Femur (tissue), 1 donor: Measurements from ENCODE around the gene IPO4.
"Not testable (repeated sequence)": the region's sequence is repeated elsewhere in the genome, so short reads cannot be mapped to it uniquely, and the experiment has no call there.

ENCODE experiments used
- DNase-seq: peaks from one replicate; pipeline ENCODE4 v3.0.0-alpha.2; 2017

The IPO4 gene, protein sequence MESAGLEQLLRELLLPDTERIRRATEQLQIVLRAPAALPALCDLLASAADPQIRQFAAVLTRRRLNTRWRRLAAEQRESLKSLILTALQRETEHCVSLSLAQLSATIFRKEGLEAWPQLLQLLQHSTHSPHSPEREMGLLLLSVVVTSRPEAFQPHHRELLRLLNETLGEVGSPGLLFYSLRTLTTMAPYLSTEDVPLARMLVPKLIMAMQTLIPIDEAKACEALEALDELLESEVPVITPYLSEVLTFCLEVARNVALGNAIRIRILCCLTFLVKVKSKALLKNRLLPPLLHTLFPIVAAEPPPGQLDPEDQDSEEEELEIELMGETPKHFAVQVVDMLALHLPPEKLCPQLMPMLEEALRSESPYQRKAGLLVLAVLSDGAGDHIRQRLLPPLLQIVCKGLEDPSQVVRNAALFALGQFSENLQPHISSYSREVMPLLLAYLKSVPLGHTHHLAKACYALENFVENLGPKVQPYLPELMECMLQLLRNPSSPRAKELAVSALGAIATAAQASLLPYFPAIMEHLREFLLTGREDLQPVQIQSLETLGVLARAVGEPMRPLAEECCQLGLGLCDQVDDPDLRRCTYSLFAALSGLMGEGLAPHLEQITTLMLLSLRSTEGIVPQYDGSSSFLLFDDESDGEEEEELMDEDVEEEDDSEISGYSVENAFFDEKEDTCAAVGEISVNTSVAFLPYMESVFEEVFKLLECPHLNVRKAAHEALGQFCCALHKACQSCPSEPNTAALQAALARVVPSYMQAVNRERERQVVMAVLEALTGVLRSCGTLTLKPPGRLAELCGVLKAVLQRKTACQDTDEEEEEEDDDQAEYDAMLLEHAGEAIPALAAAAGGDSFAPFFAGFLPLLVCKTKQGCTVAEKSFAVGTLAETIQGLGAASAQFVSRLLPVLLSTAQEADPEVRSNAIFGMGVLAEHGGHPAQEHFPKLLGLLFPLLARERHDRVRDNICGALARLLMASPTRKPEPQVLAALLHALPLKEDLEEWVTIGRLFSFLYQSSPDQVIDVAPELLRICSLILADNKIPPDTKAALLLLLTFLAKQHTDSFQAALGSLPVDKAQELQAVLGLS

DNA sequence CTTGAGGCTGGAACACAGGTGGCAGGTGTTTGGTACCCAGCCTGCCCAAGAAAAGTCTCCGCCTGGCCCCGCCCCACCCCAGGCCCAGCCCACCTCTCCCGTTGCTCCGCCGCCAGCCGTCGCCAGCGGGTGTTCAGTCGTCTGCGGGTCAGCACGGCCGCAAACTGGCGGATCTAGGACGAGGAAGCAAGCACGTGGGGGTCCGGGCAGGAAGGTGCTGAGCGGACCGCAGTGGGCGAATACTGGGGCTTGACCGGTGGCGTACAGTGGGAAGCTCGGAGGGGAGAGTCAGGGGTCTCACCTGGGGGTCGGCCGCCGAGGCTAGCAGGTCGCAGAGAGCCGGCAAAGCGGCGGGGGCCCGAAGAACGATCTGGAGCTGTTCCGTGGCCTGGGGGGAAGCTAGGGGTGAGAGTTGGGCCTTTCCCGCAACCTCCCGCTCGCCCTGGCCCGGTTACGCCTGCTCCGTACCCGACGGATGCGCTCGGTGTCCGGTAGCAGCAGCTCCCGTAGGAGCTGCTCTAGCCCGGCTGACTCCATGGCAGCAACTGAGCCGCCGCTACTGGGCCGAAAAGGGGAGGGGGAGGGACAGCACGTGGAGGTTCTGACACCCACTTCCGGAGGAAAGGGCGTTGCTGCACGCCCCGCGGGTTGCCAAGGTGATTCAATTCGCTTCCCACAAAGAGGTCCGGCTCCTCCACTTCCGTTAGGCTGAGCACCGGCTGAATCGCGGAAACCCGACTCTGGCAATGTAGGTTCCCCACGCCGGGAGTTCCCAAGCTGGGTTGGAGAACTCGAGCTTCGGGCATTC is at the start of gene IPO4:
IPO4 (minus strand) TSS at position 566 of the 808 bp plus-strand sequence; CDS start at position 537, 29 bp downstream.
- DNase-seq = peak; percentile 97

DNA sequence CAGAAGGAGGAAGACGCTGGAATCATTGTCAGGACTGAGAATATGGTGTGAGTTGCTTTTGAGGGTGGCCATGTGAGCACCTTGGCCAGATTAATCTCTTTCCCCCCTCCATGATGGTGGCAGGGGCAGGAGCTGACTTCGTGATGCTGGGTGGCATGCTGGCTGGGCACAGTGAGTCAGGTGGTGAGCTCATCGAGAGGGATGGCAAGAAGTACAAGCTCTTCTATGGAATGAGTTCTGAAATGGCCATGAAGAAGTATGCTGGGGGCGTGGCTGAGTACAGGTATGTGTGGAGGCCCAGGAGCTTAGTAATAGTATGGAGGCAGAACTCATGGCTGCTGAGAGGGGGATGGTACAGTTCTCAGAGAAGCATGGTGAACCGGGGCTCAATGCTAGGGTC is 49.5 kb upstream of the IPO4 start:
- no peak for DNase-seq

DNA sequence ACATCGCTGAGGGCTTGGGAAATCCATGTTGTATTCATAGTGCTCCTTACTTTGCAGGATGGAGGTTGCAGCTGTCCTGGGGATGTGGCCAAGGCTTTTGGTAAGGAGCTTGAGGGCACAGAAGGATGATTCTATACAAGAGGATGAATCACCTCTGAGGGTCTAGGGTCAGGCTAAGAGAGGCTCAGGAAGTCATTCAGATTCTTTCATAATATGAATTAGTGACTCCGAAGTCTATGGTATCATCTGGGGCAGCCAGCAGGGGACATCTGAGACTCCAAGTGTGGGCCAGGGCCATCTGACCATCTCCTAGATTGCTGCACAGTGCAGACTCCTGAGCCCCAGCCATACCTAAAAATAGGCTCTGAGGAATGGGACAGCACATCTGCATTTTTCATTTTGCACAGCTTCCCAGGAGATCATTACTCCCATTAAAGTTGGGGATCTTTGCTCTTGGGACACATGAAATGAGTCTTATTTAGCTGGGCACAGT is 48.9 kb upstream of the IPO4 start:
- DNase-seq = no peak

DNA sequence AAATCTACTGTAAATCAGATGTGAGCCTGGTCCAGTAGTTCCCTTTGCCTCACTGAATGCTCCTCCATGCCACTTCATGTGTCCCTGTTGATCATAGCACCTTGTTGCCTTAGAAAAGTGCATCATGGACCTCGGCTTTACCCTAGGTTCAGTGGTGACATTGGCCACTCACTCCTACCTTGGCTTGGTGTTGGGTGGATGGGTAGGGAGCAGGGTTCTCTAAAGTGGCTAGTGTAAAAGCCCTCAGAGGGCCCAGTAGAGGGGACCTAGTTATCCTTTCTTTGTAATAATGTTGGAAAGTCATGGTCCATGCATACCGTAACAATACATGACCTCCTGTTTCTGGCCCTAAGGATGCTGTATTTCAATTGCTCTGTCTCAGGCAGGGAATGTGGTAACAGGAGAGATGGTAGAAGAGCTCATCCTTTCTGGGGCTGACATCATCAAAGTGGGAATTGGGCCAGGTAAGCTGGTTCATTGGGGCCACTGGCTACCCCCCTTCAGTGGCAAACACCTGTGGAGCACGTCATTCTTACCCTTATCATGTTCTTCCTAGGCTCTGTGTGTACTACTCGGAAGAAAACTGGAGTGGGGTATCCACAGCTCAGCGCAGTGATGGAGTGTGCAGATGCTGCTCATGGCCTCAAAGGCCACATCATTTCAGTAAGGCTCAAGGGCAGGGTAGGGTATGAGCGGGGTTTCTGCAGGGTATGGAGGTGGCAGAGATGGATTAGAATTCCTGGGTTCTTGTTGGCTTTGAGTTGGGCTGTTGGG is 48.3 kb upstream of the IPO4 start:
- DNase-seq = no peak

DNA sequence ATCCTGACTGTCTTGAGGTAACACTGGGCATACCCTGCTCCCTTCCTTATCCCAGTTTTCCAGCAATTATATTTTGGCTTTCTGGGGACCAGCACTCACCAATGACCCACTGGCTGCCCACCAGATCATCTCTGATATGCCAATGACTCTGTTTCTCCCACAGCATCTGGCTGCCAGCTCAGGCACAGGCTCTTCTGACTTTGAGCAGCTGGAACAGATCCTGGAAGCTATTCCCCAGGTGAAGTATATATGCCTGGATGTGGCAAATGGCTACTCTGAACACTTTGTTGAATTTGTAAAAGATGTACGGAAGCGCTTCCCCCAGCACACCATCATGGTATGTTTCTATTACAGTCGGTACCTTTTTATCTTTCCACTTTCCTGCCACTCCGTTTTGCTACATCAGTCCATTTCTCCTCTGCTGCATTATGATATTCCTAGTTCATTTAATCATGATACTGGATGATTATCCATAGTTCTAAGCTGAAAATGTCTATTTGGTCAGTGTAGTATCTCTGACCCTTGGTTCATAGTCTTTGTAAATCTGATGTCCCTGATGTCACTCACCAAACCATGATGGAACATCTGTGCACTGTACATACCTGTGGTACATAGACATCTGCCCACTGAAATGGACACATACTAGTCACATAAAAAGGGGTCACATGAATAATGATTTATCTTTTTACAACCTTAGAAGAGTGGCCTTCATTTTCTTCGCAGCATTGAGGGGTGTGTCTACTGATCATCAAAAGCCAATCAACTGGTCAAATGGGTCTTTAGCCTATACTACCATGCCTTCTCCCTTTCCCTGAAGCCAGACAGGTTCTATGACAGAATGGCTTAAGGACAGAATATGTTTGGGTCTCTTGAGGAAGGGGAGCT is 47.4 kb upstream of the IPO4 start:
- DNase-seq = no peak

DNA sequence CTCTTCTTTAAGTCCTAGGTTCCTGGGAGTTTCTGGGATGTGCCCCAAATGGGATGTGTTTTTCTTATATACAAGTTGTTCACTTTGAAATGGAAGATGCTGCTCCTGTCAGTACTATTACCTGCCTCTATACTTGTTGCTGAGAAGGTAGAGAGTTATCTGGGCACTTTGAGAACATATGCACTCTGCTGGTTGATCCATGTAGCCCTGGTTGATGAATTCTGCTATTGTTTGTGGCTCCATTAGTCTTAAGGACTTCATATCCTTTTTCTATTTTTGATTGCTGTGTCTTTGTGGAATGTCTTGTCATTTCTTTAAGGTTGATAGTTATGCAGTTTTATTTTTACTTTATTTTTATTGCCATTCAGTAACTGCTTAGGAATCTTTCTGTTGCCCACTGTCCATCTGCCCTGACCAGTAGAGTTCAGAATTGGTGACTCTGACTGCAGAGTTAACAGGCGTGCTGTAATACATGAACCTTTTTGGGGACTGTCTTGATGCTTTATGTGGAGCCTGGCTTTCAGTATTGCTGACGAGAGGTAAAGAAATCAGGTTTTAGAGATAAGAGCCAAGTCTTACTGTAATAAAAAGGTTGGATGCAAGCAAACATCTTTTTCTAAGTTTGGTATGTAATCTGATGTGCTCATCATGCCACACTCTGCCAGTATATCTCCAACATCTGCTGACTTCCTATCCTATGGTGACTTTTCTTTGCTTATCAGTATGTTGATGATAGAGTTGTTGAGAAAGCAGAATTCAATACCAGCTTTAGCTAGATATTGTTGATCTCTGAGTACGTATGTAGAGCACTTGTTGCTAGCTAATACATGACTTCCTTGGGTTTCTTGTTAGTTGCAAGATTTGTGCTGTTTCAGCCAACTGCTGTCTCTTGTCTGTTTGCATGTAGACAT is 45.7 kb upstream of the IPO4 start:
- no peak for DNase-seq

DNA sequence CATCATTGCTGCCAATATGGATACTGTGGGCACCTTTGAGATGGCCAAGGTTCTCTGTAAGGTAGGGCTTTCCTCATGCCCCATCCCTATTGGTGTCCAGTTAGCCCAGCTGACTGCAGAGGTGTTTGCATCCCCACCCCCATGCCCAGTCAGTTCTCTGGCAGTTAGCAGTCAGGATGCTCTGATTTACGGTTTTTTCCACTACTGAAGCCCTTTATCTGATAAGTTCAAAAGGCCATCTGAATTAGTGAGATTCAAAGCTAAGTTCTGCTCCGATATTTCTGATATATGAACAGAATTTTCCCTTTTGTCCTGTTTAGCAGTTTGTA is 44.9 kb upstream of the IPO4 start:
- DNase-seq = no peak

DNA sequence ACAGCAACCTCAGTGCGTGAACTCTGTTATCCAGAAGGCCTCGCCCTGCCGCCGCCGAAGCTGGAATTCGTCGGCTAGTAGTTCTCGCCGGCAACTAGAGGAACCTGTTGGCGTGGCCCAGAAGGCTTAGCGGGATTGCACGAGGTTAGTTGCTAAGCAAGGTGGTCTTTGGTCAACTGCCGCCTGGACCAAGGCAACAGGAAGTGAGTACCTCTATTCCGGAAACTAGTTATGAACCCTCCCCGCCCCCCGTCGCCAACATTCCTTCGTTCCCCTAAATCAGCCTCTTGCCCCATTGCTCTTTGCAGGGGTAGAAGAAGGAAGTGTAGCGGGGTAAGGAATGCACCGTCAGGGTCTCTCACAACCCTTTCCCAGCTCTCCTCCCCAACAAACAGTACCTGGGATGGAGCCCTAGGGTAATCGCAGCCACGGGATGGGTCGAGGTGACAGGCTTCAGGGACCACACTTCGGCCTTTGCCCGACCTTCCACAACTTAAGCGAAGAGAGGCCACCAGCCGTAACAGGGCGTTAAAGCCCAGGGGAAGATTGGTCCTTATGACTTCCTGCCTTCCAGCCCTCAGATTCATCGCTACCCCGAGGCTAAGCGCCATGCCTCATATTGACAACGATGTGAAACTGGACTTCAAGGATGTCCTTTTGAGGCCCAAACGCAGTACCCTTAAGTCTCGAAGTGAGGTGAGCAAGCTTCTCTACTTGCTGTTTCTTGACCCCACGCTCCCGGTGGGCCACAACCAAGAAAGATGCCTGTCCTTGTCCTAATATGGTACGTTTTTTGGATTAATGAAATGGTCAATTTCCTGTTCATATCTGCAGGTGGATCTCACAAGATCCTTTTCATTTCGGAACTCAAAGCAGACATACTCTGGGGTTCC is 44.3 kb upstream of the IPO4 start, which contains the start of gene GMPR2:
GMPR2 (plus strand) TSS at position 285 of the 893 bp plus-strand sequence; CDS start at position 610, 325 bp downstream.
- no peak for DNase-seq

DNA sequence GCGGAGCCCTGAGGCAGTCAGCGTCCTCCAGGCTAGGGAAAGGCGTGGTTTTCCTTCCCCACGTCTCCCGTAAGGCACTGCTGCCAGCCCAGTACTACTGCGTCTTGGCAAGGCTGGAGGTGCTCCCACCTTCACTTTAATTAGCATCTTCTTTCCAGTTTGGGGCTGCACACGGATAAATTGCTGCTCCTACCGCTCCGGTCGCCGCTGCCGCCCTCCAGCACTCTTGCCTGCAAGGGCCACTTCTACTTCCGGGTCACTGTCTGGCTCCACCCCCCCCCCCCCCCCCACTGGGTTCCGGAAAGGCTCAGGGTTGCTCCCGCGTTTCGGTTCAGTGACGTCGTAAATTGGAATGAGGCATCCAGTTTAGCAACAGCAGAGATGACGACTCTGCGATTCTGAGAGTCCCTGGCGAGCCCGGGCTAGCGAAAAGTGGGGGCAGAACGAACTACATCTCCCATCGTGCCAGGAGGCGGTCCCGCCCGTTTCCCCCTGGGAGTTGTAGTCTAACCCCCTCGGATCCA is 43.6 kb upstream of the IPO4 start, which contains the start of gene NEDD8:
NEDD8 (minus strand) TSS at position 247 of the 524 bp plus-strand sequence; CDS start at position 147, 100 bp downstream.
- peak; percentile 96 for DNase-seq

DNA sequence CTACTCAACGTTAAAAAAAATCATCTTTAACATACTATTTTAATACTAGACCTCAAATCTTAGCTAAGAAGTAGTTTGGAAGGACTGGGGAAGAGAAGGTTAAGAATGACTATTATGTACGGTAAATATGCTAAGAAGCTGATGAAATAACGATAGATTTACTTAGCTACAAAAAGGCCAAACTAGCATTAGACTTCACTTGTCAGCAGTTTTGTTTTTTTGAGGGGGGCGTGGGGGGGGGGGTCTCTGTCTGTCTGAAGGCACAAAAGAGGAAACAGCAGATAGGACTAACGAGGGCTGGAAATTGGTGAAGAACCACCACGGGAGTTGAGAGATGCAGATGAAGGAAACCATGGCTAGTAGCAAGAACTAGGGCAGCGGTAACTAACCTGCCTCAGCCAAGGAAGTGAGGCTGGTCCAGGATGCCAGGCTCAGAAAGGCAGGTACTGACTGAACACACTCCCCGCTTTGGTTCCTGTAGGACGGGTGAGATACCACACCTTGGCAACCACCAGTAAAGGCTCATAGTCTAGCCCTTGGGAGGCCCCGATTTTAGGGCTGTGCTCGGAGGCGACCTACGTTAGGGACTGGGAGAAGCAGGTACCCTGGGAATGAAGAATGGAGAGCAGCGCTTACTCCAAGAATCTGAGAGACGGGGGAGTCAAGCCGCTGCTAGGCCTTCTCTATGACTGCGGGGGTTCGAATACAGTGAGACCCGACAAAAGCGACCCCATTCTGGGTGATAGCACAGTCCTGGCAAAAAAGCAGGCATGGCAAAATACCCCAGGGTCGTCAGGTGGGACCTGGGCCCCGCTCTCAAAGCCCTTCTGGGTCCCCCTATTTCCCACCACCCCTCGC is 42.9 kb upstream of the IPO4 start:
- no peak for DNase-seq

DNA sequence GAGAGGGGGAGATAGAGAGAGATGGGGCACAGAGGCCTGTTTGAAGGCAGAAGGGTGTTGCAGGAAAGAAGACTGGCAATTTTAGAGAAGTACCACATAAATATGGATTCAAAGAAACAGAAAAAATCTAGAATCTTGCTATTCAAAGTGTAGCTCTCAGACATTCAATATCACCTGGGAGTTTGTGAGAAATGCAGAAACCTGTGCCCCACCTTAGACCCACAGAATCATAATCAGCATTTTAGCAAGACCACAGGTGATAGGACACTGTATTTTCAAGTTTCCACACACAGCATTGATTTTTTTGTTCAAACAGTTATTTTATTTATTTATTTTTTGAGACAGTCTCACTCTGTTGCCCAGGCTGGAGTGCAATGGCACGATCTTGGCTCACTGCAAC is 40.3 kb upstream of the IPO4 start:
- no peak for DNase-seq

DNA sequence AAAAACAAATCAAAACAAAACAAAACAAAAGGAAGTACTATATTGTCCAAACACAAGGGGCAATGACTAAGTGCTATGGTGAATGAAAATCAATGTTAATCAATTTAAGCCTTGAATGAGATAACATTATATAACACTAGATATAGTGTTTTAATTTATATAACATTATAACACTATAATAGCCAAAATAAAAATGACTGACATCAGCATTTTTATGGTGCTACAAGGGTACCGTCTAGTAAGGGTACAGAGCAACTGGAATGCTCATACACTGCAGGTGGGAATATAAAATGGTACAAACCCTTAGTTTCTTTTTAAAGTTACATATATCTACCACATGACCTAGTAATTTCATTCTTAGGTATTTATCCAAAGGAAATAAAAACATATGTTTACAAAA is 37.9 kb upstream of the IPO4 start:
- no peak for DNase-seq

DNA sequence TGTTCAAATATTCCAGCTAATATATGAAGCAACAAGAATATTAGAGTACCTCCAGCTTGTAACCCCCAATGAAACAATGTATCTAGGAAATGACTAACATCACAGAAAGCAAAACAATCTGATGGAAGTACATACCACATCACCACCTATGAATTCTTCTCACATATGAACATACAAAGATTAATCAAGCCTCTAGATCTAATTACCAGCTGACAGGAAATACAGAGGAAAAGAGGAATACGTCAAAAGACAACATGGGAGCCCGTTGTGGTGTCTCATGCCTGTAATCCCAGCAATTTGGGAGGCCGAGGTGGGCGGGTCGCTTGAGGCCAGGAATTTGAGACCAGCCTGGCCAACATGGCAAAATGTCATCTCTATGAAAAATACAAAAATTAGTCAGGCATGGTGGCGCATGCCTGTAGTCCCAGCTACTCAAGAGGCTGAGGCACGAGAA is 36.0 kb upstream of the IPO4 start:
- DNase-seq = no peak

DNA sequence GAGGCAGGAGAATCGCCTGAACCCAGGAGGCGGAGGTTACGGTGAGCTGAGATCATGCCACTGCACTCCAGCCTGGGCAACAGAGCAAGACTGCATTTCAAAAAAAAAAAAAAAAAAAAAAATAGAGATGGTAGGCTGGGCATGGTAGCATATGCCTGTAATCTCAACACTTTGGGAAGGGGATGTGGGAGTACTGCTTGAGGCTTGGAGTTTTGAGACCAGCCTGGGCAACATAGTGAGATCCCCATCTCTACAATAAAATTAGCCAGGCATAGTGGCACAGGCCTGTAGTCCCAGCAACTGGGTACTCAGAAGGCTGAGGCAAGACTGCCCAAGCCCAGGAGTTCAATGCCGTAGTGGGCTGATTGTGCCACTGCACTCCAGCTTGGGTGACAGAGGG is 34.4 kb upstream of the IPO4 start:
- DNase-seq = not testable (repeated sequence)

DNA sequence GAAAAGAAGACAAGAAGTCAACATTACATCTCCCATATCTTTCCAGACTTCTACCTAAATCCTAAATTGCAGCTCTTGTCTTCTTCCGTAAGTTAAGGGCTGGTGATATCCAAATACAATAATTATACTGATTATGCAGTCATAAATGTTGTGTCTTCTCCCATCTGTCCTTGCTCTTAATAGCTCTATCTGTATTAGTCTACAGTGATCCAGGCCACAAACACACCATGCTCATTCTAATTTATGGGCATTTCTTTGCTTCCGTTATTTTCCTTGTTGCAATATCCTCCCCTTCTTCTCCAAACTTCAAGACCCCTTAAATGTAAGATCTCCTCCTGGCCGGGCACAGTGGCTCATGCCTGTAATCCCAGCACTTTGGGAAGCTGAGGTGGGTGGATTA is 30.9 kb upstream of the IPO4 start:
- DNase-seq = no peak

DNA sequence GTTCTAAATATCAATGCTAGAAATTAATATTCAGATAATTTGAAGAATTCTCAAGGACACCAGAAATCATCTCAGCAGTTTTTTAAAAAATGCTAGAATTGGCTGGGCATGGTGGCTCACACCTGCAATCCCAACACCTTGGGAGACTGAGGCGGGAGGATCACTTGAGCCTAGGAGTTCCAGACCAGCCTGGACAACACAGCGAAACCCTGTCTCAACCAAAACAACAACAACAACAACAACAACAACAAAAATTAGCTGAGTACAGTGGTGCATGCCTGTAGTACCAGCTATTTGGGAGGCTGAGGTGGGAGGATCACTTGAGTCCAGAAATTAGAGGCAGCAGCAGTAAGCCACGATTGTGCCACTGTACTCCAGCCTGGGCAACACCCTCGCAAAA is 30.5 kb upstream of the IPO4 start:
- DNase-seq = no peak

DNA sequence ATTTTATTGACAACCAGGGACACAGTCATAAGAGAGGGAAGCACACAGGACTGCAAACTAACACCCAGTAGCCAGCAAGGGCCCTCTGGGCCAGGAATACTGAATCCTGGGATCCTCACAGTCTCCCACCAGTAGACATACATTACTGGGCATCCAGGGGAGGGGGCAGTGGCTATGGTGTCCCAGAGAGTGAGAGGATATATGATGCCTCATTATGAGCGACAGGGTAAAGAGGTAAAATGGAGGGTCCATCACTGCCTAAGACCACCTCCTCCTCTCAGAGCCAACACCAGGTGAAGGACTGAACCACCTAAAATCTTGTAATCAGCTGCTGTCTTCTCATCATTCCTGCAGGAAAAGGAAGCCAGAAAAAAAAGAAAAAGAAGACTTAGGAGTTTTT is 28.3 kb upstream of the IPO4 start:
- not testable (repeated sequence) for DNase-seq
